Measurements from ENCODE around the gene ZNF605. TPM values are rescaled to one million over a fixed set of nuclear protein-coding genes. Genes with fewer than 3 reads are reported as not detected.

Gene ZNF605
- total and polyA plus RNA-seq, 2 of the 8 experiments (the other 6 are each of a cell fraction or from before 2014, with no cell fraction given) = 3.6 to 20.3 TPM

DNA sequence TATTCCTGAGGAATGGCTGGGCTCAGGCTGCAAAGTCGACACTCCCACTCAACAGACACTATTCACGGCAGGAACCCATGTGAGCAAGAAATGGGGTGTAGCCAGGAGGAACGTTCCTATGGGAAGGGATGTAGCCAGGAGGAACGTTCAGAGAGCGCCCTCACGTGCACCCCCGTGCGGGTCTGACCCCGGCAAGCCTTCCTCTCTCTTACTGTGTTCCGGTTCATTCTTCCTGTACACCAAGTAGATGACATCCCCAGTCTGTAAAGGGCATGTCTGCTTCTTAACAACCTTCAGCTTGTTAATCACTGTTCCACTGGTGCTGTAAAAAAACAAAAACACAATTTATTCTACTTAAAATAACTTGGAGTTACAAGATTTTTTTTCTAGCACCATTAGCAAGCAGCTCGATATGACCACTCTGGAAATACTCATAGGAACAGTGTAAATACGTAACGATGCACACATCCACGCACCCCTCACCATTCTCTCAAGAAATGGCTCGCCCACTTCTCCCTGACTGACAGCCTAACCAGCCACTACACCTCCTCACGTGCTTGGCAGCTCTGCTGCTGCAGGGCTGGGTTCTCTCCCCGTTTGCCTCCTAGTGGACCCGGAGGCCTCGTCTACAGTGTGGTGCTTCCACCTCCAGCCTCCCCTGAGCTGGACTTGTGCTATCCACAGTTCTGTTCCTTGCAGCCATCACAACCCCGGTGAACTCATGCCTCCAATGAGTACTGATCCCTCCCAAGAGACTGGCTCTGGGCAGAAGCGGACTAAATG, 83.8 kb downstream of the ZNF605 start:
- ChIA-PET POLR2A (ENCODE audit: partially characterized antibody) (interaction anchor here (1.3 to 2.6 kb wide), 4 partner anchors 10 to 17 kb away, joined by 3 to 8 read pairs (median 6); partner anchors contain the start of gene CHFR), CTCF (ENCODE audit: partially characterized antibody) (interaction anchor here (0.6 to 1.8 kb wide), 4 partner anchors 31 to 50 kb away, joined by 4 to 5 read pairs (median 4); no protein-coding TSS in a partner anchor)
- Histone ChIP-seq H3K27me3 (replicated peaks in 1 of 4; ENCODE audit: control insufficient read depth in 3 of 4, extremely low read depth in 1 of 4, insufficient read depth in 3 of 4, low read length in 3 of 4) (no peaks in the 10 kb centered on the region), H2BK120ac (replicated peaks; ENCODE audit: low read depth, low read length) (no peak overlapping the region), H3K56ac (replicated peaks; ENCODE audit: insufficient read length, low read depth, low read length) (no peak overlapping the region), H3K14ac (ENCODE audit: insufficient read length) (no peak overlapping the region), H4K8ac (ENCODE audit: extremely low read depth, insufficient read depth, low read length) (no peak overlapping the region), H3K4me2 (ENCODE audit: insufficient read depth in 1 of 2, low read depth in 2 of 2, low read length in 2 of 2) (no peak overlapping the region), H2BK20ac (ENCODE audit: low read length) (no peak overlapping the region), H3K36me3 (ENCODE audit: control insufficient read depth in 2 of 4, insufficient read depth in 4 of 4, low read length in 3 of 4) (peaks cover 5 to 40% (median 16%) of the 10 kb centered on the region in 4 experiments; a peak in 5 of 8 replicates), H2BK12ac (ENCODE audit: low read depth, low read length) (no peak overlapping the region), H3K79me2 (ENCODE audit: control insufficient read depth in 1 of 2, insufficient read depth in 2 of 2, low read length in 2 of 2) (no peaks in the 10 kb centered on the region; a peak in 1 of 4 replicates), H2AK5ac (ENCODE audit: low read depth, low read length) (no peak overlapping the region), H3K27ac (ENCODE audit: low read depth, low read length) (no peak overlapping the region), H3K4ac (replicated peaks; ENCODE audit: insufficient read length, low read depth, low read length) (no peak overlapping the region), H2BK15ac (ENCODE audit: low read length) (no peak overlapping the region), H4K5ac (ENCODE audit: insufficient read length, low read depth, low read length) (no peak overlapping the region), H3K79me1 (ENCODE audit: low read depth, low read length) (no peaks in the 10 kb centered on the region), H3K18ac (ENCODE audit: extremely low read depth, low read length) (no peak overlapping the region), H3K23ac (ENCODE audit: insufficient read length) (no peak overlapping the region), H3K23me2 (ENCODE audit: low read depth, low read length) (no peaks in the 10 kb centered on the region), H3K4me3 (ENCODE audit: extremely low read depth in 1 of 4, insufficient read depth in 2 of 4, low read depth in 3 of 4, low read length in 4 of 4) (no peak overlapping the region), H4K20me1 (replicated peaks in 1 of 2; ENCODE audit: control insufficient read depth in 1 of 2, insufficient read depth in 2 of 2, low read length in 2 of 2) (peaks cover 0 to 4% of the 10 kb centered on the region in 2 experiments), H2BK5ac (ENCODE audit: low read depth, low read length) (no peak overlapping the region), H3K9ac (replicated peaks in 1 of 4; ENCODE audit: extremely low read depth in 1 of 4, low read depth in 3 of 4, low read length in 3 of 4) (no peak overlapping the region), H3K4me1 (replicated peaks in 1 of 4; ENCODE audit: control insufficient read depth in 3 of 4, insufficient read depth in 4 of 4, low read length in 3 of 4) (no peaks in the 10 kb centered on the region), H3K9me3 (ENCODE audit: insufficient read depth in 2 of 2, low read depth in 1 of 2, low read length in 1 of 2) (no peaks in the 10 kb centered on the region), H4K91ac (replicated peaks; ENCODE audit: insufficient read length, low read length) (no peak overlapping the region), H2AFZ (ENCODE audit: low read length) (no peak overlapping the region)
- 89% methylated on average over 21 of the region's 21 CpGs; no CpG with 5 or more reads in 1 of the 2 experiments for WGBS, 2 experiments (ENCODE audit: extremely low coverage in 1 of 2, insufficient coverage in 1 of 2, insufficient read length in 1 of 2, insufficient replicate concordance in 2 of 2, low coverage in 1 of 2, low lambda C conversion rate in 2 of 2, missing lambda C conversion rate in 1 of 2)
- TF ChIP-seq JUN (IDR thresholded peaks at IDR 0.05; ENCODE audit: low read depth, low read length) (no peak), FOSL1 (IDR thresholded peaks at IDR 0.05; ENCODE audit: insufficient read depth, low read depth, low read length) (no peak), EP300 (IDR thresholded peaks at IDR 0.05; ENCODE audit: borderline replicate concordance in 1 of 2, low read depth in 2 of 2, low read length in 2 of 2) (no peak)
- DNase-seq (ENCODE audit: low read depth in 1 of 2, low spot score in 2 of 2) (no peak), FAIRE-seq (no peak)
